ENCODE measurements around the gene LRRC7.
"Not testable (repeated sequence)": the region's sequence is repeated elsewhere in the genome, so short reads cannot be mapped to it uniquely, and the experiment has no call there.

Gene LRRC7

GRCh38 chr1:69702085-69702484 is 134.4 kb downstream of the LRRC7 start:
- no peak for DNase-seq

- no peak for DNase-seq
These were observed 138.8 kb downstream of the LRRC7 start for GRCh38 chr1:69706473-69706872.

- DNase-seq: no peak
These were observed 139.4 kb downstream of the LRRC7 start for GRCh38 chr1:69707103-69707502.

- DNase-seq: no peak
These were observed 142.9 kb downstream of the LRRC7 start for GRCh38 chr1:69710484-69711189.

GRCh38 chr1:69711190-69711930 is 143.6 kb downstream of the LRRC7 start:
- no peak for DNase-seq

- not testable (repeated sequence) for DNase-seq
These were observed 150.1 kb downstream of the LRRC7 start for GRCh38 chr1:69717834-69718233.

- DNase-seq: no peak
These were observed 160.5 kb downstream of the LRRC7 start for GRCh38 chr1:69728206-69728605.

- no peak for DNase-seq
These were observed 165.3 kb downstream of the LRRC7 start for GRCh38 chr1:69733061-69733460.

GRCh38 chr1:69737527-69738185 is 169.9 kb downstream of the LRRC7 start:
- DNase-seq: peak in 1 of 2 donors; percentile 26

GRCh38 chr1:69738458-69739250 is 170.9 kb downstream of the LRRC7 start:
- DNase-seq: no peak

GRCh38 chr1:69739251-69739605 is 171.5 kb downstream of the LRRC7 start:
- DNase-seq: no peak

GRCh38 chr1:69743146-69743545 is 175.4 kb downstream of the LRRC7 start:
- no peak for DNase-seq

- no peak for DNase-seq
These were observed 176.7 kb downstream of the LRRC7 start for GRCh38 chr1:69744381-69744780.

GRCh38 chr1:69747207-69747606 is 179.5 kb downstream of the LRRC7 start:
- DNase-seq: no peak

- no peak for DNase-seq
These were observed 182.9 kb downstream of the LRRC7 start for GRCh38 chr1:69750638-69751037.

- DNase-seq: no peak
These were observed 185.1 kb downstream of the LRRC7 start for GRCh38 chr1:69752831-69753230.

GRCh38 chr1:69754521-69754920 is 186.8 kb downstream of the LRRC7 start:
- no peak for DNase-seq

- no peak for DNase-seq
These were observed 187.9 kb downstream of the LRRC7 start for GRCh38 chr1:69755647-69756046.

- DNase-seq: no peak
These were observed 198.2 kb downstream of the LRRC7 start for GRCh38 chr1:69765951-69766350.

- DNase-seq: no peak
These were observed 198.9 kb downstream of the LRRC7 start for GRCh38 chr1:69766431-69767180.

- no peak for DNase-seq
These were observed 208.8 kb downstream of the LRRC7 start for GRCh38 chr1:69776555-69776954.

GRCh38 chr1:69777423-69777822 is 209.7 kb downstream of the LRRC7 start:
- no peak for DNase-seq

Data from CD4-positive, alpha-beta T cell treated with Interleukin-4 for 1 hour (primary cell).